Stomach smooth muscle (tissue), 2 donors: ENCODE data around the gene PLCB1.
"Not testable (repeated sequence)": the region's sequence is repeated elsewhere in the genome, so short reads cannot be mapped to it uniquely, and the experiment has no call there.

Experiments used
- H3K27ac ChIP-seq: one replicate; pipeline ENCODE4 v1.7.0; 2013; ENCODE audit warnings: mild to moderate bottlenecking, low read length, inconsistent platforms
- H3K27me3 ChIP-seq, 2 donors: one replicate each; pipeline ENCODE4 v1.7.0; 2013; ENCODE audit warnings: low read length in 2 of 2; ENCODE audit not compliant: insufficient read depth in 2 of 2, control insufficient read depth in 1 of 2
- H3K36me3 ChIP-seq, 2 donors: one replicate each; pipeline ENCODE4 v1.7.0; 2013; ENCODE audit warnings: low read length in 2 of 2; ENCODE audit not compliant: control insufficient read depth in 2 of 2, insufficient read depth in 2 of 2
- H3K4me1 ChIP-seq: one replicate; pipeline ENCODE4 v1.7.0; 2013; ENCODE audit warnings: low read length; ENCODE audit not compliant: control insufficient read depth, insufficient read depth
- H3K4me3 ChIP-seq, 2 donors: one replicate each; pipeline ENCODE4 v1.7.0; 2013; ENCODE audit warnings: low read length in 2 of 2
- H3K9ac ChIP-seq, 2 donors: one replicate each; pipeline ENCODE4 v1.7.0; 2013; ENCODE audit warnings: low read length in 2 of 2, mild to moderate bottlenecking in 1 of 2
- H3K9me3 ChIP-seq, 2 donors: one replicate each; pipeline ENCODE4 v1.7.0; 2013; ENCODE audit warnings: low read length in 2 of 2; ENCODE audit not compliant: control insufficient read depth in 2 of 2
- donor health status: healthy.
- donor health status: Pancreatic carcinoma.

PLCB1 gene

DNA sequence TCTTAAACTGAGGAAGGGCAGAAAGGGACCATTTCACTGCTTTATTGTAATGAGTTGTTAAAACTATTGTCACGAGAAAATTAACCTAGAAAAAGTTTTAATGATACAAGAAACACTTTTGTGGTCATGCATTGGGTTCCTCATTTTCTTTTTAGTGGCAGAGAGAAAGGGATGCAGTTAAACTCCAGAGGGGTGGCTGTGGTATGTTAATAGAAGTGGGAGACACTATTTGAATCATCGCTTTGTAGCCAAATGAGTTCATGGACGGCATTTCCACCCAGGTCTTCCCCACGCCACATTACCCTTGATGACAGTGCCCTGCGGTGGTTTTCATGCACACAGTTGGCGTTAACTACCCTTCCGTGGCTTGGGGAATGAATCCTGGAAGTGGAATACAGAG is 235.6 kb downstream of the PLCB1 start:
- no peak overlapping the region for H3K27ac ChIP-seq
- H3K4me3 ChIP-seq, result no peak overlapping the region
- H3K27me3 ChIP-seq, result no peaks in the 10 kb centered on the region
- H3K36me3 ChIP-seq, result no peaks in the 10 kb centered on the region
- H3K9me3 ChIP-seq, result no peaks in the 10 kb centered on the region
- no peak overlapping the region for H3K9ac ChIP-seq
- no peaks in the 10 kb centered on the region for H3K4me1 ChIP-seq

DNA sequence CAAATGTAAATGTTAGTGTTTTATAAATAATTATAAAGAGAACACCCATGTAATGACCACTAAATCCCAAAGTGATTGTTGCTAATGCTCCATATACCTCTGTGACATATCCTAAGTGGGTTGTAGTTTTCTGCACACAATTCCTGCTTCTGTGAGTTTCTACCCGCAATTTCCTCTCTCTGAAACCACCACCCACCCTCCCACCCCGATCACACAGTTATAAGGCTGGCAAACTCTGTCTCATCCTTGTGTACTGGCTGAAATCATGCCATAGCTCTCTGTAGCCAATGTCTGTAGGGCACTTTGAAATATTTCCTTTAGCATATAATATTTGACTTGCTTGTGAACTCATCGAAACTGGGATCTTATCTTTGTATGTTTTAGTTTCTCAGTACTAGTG is 236.6 kb downstream of the PLCB1 start:
- Histone ChIP-seq H3K9me3 (no peaks in the 10 kb centered on the region), H3K4me3 (no peak overlapping the region), H3K4me1 (no peaks in the 10 kb centered on the region), H3K27me3 (no peaks in the 10 kb centered on the region), H3K9ac (no peak overlapping the region), H3K27ac (no peak overlapping the region), H3K36me3 (no peaks in the 10 kb centered on the region)

DNA sequence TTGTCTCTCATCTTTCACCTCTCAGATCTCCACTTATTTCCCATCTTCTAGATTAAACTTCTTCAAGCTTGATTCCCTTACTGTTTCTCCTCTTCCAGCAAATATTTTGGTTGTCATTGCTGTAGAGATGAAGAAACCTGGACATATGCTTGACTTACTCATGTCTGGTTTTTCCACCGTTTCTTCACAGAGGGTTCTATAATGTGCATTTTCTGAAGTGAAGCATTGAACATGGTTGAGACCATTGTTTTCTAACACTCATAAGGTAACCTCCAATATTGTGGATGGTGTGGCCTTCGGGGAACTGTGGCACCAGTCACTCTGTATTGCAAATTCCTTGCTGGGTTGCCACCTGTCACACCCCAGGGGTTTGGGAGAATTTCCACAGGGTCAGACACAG is 237.2 kb downstream of the PLCB1 start:
- Histone ChIP-seq H3K27ac (no peak overlapping the region), H3K4me1 (no peaks in the 10 kb centered on the region), H3K36me3 (no peaks in the 10 kb centered on the region), H3K27me3 (no peaks in the 10 kb centered on the region), H3K4me3 (no peak overlapping the region), H3K9ac (no peak overlapping the region), H3K9me3 (no peaks in the 10 kb centered on the region)

DNA sequence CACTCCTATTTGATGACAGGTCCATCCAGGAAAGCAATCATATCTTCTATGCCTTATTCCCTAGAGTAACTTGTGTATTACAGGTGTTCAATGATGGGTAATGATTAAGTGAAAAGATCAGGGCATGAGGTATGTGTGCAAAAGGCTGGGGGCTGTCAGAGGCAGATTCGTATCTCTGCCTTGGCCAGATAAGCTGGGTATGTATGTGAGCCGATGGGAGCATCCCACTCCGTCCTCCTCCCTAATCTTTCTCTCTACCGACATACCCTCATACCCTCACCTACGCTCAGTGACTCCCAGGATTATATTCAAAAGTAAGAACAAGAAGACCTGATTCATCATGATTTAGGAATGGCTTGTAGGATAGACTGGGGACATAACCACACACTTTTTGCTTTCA is 238.7 kb downstream of the PLCB1 start:
- no peaks in the 10 kb centered on the region for H3K9me3 ChIP-seq
- no peaks in the 10 kb centered on the region for H3K27me3 ChIP-seq
- no peak overlapping the region for H3K27ac ChIP-seq
- H3K9ac ChIP-seq, result no peak overlapping the region
- no peaks in the 10 kb centered on the region for H3K4me1 ChIP-seq
- H3K4me3 ChIP-seq, result no peak overlapping the region
- H3K36me3 ChIP-seq, result no peaks in the 10 kb centered on the region

DNA sequence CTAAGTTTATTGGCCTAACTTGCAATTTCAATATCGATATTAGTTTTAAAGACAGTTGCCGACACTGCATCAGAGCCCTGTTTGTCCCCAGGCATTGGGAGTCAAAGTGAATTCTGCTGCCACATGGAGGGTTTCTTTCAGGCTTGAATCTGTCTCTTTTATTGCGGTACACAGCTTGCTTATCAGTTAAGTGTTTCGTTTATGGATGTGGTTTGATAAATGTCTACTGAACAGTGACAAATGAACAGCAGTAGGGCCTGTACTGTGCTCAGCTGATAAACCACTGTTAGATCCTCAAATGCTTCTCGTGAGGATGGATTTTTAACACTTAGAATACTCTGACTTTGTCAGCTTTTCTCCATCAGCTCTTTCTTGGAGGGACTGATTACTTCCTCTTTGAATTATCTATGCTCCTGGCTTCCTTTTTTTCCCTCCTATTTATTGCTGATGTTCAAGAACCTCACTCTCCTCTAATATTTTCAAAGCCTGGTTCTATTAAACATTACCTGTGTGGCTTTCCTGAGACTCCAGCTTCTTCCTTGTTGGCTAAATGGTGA is 240.8 kb downstream of the PLCB1 start:
- Histone ChIP-seq H3K36me3 (no peaks in the 10 kb centered on the region), H3K4me3 (no peak overlapping the region), H3K9ac (no peak overlapping the region), H3K4me1 (no peaks in the 10 kb centered on the region), H3K27me3 (no peaks in the 10 kb centered on the region), H3K27ac (no peak overlapping the region), H3K9me3 (no peaks in the 10 kb centered on the region)

DNA sequence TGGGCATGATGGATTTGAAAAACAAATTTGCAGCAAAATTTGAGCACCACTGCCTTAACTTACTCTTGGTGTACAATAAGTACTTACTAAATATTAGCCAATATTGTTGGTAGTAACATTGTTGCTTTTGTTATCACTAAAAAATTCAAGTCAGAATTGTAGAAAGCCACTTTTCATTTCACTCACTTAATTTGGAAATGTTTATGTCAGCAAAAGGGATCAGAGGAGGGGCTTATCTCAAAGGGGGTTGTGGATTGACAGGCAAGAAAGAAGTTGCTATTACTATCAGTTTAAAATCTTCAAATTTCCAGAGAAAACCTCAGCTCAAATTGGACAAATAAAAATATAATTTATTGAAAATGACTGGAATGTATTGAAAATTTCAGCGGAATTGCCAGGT is 241.5 kb downstream of the PLCB1 start:
- Histone ChIP-seq H3K36me3 (no peaks in the 10 kb centered on the region), H3K4me1 (no peaks in the 10 kb centered on the region), H3K27me3 (no peaks in the 10 kb centered on the region), H3K9me3 (no peaks in the 10 kb centered on the region), H3K4me3 (no peak overlapping the region), H3K27ac (no peak overlapping the region), H3K9ac (no peak overlapping the region)

DNA sequence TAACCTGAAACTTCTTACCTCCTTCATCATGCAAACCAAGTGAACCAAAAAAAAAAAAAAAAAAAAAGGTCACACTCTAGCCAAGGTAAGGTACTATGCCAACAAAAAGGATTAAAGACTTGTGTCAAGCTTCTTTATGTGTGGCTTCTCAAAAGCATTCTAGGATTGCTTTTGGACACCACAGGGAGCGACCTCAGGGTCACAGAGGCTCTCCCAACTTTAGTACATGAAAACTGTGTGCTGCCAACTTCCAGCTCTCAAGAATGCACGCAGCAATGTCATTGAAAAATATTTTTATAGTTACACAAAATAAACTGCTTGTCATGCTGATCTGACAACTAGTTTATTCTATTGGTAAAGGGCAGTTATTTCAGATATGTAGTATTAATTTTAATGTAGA is 243.8 kb downstream of the PLCB1 start:
- H3K27me3 ChIP-seq, result no peaks in the 10 kb centered on the region
- no peaks in the 10 kb centered on the region for H3K4me1 ChIP-seq
- H3K36me3 ChIP-seq, result no peaks in the 10 kb centered on the region

DNA sequence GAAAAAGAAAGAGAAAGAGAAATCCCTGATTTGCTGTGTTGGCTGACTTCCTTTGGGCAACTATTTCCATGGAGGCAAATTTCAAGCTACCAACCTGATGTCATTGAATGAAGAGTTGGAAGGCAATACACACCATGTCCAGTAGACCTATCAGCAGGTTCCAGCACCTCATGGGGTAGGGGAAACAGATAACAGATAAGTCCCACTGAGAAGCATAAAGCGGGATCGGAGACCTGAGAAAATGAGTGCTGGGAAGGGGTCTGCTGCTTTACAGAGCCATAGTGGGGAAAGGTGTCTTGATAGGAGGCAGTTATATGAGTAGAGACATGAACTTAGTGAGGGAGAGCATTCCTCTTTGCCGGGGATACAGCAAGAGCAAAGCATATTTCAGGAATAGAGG is 244.9 kb downstream of the PLCB1 start:
- Histone ChIP-seq H3K4me3 (no peak overlapping the region), H3K9me3 (no peaks in the 10 kb centered on the region), H3K4me1 (no peaks in the 10 kb centered on the region), H3K36me3 (no peaks in the 10 kb centered on the region), H3K27ac (no peak overlapping the region), H3K27me3 (no peaks in the 10 kb centered on the region), H3K9ac (no peak overlapping the region)

More for the DNA sequence above, 243.8 kb downstream of the PLCB1 start:
- Histone ChIP-seq H3K9me3 (no peaks in the 10 kb centered on the region), H3K4me3 (no peak overlapping the region), H3K27ac (no peak overlapping the region), H3K9ac (no peak overlapping the region)

DNA sequence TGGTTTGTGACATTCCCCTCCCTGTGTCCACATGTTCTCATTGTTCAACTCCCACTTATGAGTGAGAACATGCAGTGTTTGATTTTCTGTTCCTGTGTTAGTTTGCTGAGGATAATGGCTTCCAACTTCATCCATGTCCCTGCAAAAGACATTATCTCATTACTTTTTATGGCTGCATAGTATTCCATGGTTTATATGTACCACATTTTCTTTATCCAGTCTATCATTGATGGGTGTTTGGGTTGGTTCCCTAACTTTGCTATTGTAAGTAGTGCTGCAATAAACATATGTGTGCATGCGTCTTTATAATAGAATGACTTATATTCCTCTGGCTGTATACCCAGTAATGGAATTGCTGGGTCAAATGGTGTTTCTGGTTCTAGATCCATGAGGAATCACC is 247.1 kb downstream of the PLCB1 start:
- H3K4me3 ChIP-seq, H3K9me3 ChIP-seq, H3K9ac ChIP-seq, H3K27ac ChIP-seq, H3K36me3 ChIP-seq, H3K4me1 ChIP-seq, H3K27me3 ChIP-seq: not testable (repeated sequence)

DNA sequence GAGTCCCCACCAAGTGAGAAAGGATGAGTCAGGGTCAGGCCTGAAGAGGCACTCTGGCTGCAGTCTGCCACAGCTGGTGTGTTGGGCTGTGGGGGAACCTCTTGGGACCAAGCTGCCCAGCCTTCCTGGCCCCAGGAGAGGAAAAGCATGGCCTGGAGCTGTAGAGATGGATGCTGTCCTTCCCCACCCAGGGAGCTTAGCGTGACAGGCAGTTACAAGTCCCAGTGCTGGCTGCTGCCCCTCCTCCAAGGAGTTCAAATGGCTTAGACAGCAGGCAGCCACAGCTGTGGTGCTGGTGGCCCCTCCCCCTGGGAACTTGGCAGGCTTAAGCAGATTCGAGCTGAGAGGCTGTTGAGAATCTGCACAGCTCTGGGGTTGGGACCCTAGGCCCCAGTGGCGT is 253.2 kb downstream of the PLCB1 start:
- peaks cover 12% of the 10 kb centered on the region for H3K4me1 ChIP-seq
- no peak overlapping the region for H3K9ac ChIP-seq
- H3K4me3 ChIP-seq, result no peak overlapping the region
- H3K27me3 ChIP-seq, result no peaks in the 10 kb centered on the region
- H3K36me3 ChIP-seq, result no peaks in the 10 kb centered on the region
- H3K27ac ChIP-seq, result no peak overlapping the region
- H3K9me3 ChIP-seq, result no peaks in the 10 kb centered on the region

DNA sequence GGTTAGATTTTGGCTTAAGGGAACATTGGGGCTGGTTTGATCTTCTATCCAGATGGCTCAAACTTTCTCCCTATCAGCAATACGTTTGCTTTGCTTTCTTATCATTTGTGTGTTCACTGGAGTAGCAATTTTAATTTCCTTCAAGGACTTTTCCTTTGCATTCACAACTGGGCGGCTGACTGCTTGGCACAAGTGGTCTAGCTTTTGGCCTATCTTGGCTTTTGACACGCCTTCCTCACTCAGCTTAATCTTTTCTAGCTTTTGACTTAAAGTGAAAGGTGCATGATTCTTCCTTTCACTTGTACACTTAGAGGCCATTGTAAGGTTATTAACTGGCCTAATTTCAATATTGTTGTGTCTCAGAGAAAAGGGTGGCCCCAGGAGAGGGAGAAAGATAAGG is 254.9 kb downstream of the PLCB1 start:
- Histone ChIP-seq H3K4me1 (peaks cover 12% of the 10 kb centered on the region), H3K36me3 (no peaks in the 10 kb centered on the region), H3K4me3 (no peak overlapping the region), H3K9ac (no peak overlapping the region), H3K9me3 (no peaks in the 10 kb centered on the region), H3K27ac (no peak overlapping the region), H3K27me3 (no peaks in the 10 kb centered on the region)
